Activated naive CD4-positive, alpha-beta T cell treated with anti-CD3 and anti-CD28 coated beads for 36 hours (primary cell): ENCODE data around the gene GASK1A. TPM values are rescaled to one million over a fixed set of nuclear protein-coding genes. Genes with fewer than 3 reads are reported as not detected.

Source experiments
- CTCF ChIA-PET: fragments of 350-600 bp; sonication (Branson Sonifier 250); formaldehyde crosslinking; loops from one replicate; lab custom pipeline; 2021; ENCODE audit warnings: antibody characterized with exemption; lab: Charles Lee
- DNase-seq: peaks from one replicate; pipeline ENCODE4 v3.0.0-alpha.2; 2020
- H3K27ac Mint-ChIP-seq: one replicate; pipeline ENCODE4 v1.8.0; 2021; ENCODE audit warnings: mild to moderate bottlenecking, mixed read lengths
- H3K27me3 Mint-ChIP-seq: one replicate; pipeline ENCODE4 v1.8.0; 2021; ENCODE audit warnings: low read depth, mixed read lengths
- H3K36me3 Mint-ChIP-seq: one replicate; pipeline ENCODE4 v1.8.0; 2021; ENCODE audit warnings: low read depth, mixed read lengths
- H3K4me1 Mint-ChIP-seq: one replicate; pipeline ENCODE4 v1.8.0; 2021; ENCODE audit warnings: low read depth, mixed read lengths
- H3K4me3 Mint-ChIP-seq: one replicate; pipeline ENCODE4 v1.8.0; 2021; ENCODE audit warnings: mild to moderate bottlenecking, moderate library complexity, mixed read lengths
- H3K9me3 Mint-ChIP-seq: one replicate; pipeline ENCODE4 v1.8.0; 2021; ENCODE audit warnings: mixed read lengths
- intact Hi-C: fragments of 100-400 bp; cut with micrococcal nuclease; formaldehyde crosslinking; loops from one replicate; pipeline ENCODE4 v1.15.1; 2023
- total RNA-seq, 2 experiments: library from RNA; stranded (reverse); gene quantifications; one replicate each; pipeline ENCODE4 v1.2.3, GENCODE V29; 2021

GASK1A gene
- total RNA-seq, 2 experiments from 2014 or later = not detected

GRCh38 chr3:43028678-43029490 lies 49.8 kb downstream of the GASK1A start:
- Mint-ChIP-seq H3K27ac (no peak overlapping the region), H3K4me1 (peaks cover 30% of the 10 kb centered on the region), H3K36me3 (no peaks in the 10 kb centered on the region), H3K9me3 (no peaks in the 10 kb centered on the region), H3K4me3 (no peak overlapping the region), H3K27me3 (no peaks in the 10 kb centered on the region)
- intact Hi-C loops = no loop called here
- CTCF ChIA-PET = interaction anchor here (2.6 kb wide), 1 partner anchor 67 kb away, joined by 8 read pairs; no protein-coding TSS in a partner anchor
- DNase-seq = no peak

GRCh38 chr3:43030162-43030935 lies 51.2 kb downstream of the GASK1A start:
- Mint-ChIP-seq H3K4me1 (peaks cover 15% of the 10 kb centered on the region), H3K27ac (no peak overlapping the region), H3K27me3 (no peaks in the 10 kb centered on the region), H3K36me3 (no peaks in the 10 kb centered on the region), H3K4me3 (no peak overlapping the region), H3K9me3 (no peaks in the 10 kb centered on the region)
- intact Hi-C loops = no loop called here
- CTCF ChIA-PET = interaction anchor here (2.6 kb wide), 1 partner anchor 69 kb away, joined by 8 read pairs; no protein-coding TSS in a partner anchor
- DNase-seq = no peak

- no peaks in the 10 kb centered on the region for H3K36me3 Mint-ChIP-seq
- CTCF ChIA-PET = no interaction called here
- H3K27me3 Mint-ChIP-seq = no peaks in the 10 kb centered on the region
- DNase-seq = no peak
- intact Hi-C loops = no loop called here
- H3K27ac Mint-ChIP-seq = no peak overlapping the region
- H3K9me3 Mint-ChIP-seq = no peaks in the 10 kb centered on the region
- no peak overlapping the region for H3K4me3 Mint-ChIP-seq
- peaks cover 8% of the 10 kb centered on the region for H3K4me1 Mint-ChIP-seq
Observed at GRCh38 chr3:43031485-43031884, 52.4 kb downstream of the GASK1A start.

- intact Hi-C loops = no loop called here
- DNase-seq = no peak
- Mint-ChIP-seq H3K4me3 (no peak overlapping the region), H3K9me3 (no peaks in the 10 kb centered on the region), H3K4me1 (peaks cover 8% of the 10 kb centered on the region), H3K36me3 (no peaks in the 10 kb centered on the region), H3K27me3 (no peaks in the 10 kb centered on the region), H3K27ac (no peak overlapping the region)
- CTCF ChIA-PET = interaction anchor here (1.7 kb wide), 1 partner anchor 11 kb away, joined by 4 read pairs; no protein-coding TSS in a partner anchor
Observed at GRCh38 chr3:43031889-43032545, 52.9 kb downstream of the GASK1A start.

GRCh38 chr3:43032646-43033628 lies 53.8 kb downstream of the GASK1A start:
- no peak overlapping the region for H3K27ac Mint-ChIP-seq
- no peak for DNase-seq
- no peaks in the 10 kb centered on the region for H3K27me3 Mint-ChIP-seq
- H3K4me3 Mint-ChIP-seq = no peak overlapping the region
- no peaks in the 10 kb centered on the region for H3K36me3 Mint-ChIP-seq
- peaks cover 10% of the 10 kb centered on the region for H3K4me1 Mint-ChIP-seq
- no peaks in the 10 kb centered on the region for H3K9me3 Mint-ChIP-seq
- CTCF ChIA-PET = interaction anchor here (1.2 to 1.7 kb wide), 2 partner anchors 12 to 71 kb away, joined by 4 to 6 read pairs; no protein-coding TSS in a partner anchor
- intact Hi-C loops = no loop called here

- Mint-ChIP-seq H3K4me3 (no peak overlapping the region), H3K27ac (no peak overlapping the region), H3K27me3 (no peaks in the 10 kb centered on the region), H3K4me1 (peaks cover 19% of the 10 kb centered on the region), H3K36me3 (no peaks in the 10 kb centered on the region), H3K9me3 (no peaks in the 10 kb centered on the region)
- CTCF ChIA-PET = interaction anchor here (0.6 to 1.7 kb wide), 2 partner anchors 13 to 431 kb away, joined by 3 to 4 read pairs; no protein-coding TSS in a partner anchor
- intact Hi-C loops = no loop called here
- DNase-seq = no peak
Observed at GRCh38 chr3:43034200-43034599, 55.1 kb downstream of the GASK1A start.

- no peaks in the 10 kb centered on the region for H3K36me3 Mint-ChIP-seq
- no peak overlapping the region for H3K4me3 Mint-ChIP-seq
Observed at GRCh38 chr3:43034911-43035310, 55.8 kb downstream of the GASK1A start.

GRCh38 chr3:43035801-43036365 lies 56.8 kb downstream of the GASK1A start:
- CTCF ChIA-PET = interaction anchor here (1.1 to 1.4 kb wide), 2 partner anchors 36 to 74 kb away, joined by 3 to 4 read pairs; no protein-coding TSS in a partner anchor
- Mint-ChIP-seq H3K9me3 (no peaks in the 10 kb centered on the region), H3K27ac (no peak overlapping the region), H3K27me3 (no peaks in the 10 kb centered on the region), H3K4me3 (no peak overlapping the region), H3K36me3 (no peaks in the 10 kb centered on the region), H3K4me1 (peaks cover 12% of the 10 kb centered on the region)
- intact Hi-C loops = no loop called here
- no peak for DNase-seq

More at GRCh38 chr3:43034911-43035310, 55.8 kb downstream of the GASK1A start:
- H3K27me3 Mint-ChIP-seq = no peaks in the 10 kb centered on the region
- peaks cover 12% of the 10 kb centered on the region for H3K4me1 Mint-ChIP-seq
- intact Hi-C loops = no loop called here
- H3K9me3 Mint-ChIP-seq = no peaks in the 10 kb centered on the region
- no peak for DNase-seq
- no peak overlapping the region for H3K27ac Mint-ChIP-seq
- CTCF ChIA-PET = interaction anchor here (0.6 to 1.1 kb wide), 2 partner anchors 37 to 96 kb away, joined by 3 to 4 read pairs; no protein-coding TSS in a partner anchor

GRCh38 chr3:43036621-43037423 lies 57.7 kb downstream of the GASK1A start:
- no peaks in the 10 kb centered on the region for H3K27me3 Mint-ChIP-seq
- peaks cover 12% of the 10 kb centered on the region for H3K4me1 Mint-ChIP-seq
- no peaks in the 10 kb centered on the region for H3K9me3 Mint-ChIP-seq
- intact Hi-C loops = no loop called here
- no peaks in the 10 kb centered on the region for H3K36me3 Mint-ChIP-seq
- CTCF ChIA-PET = interaction anchor here (1.4 kb wide), 1 partner anchor 75 kb away, joined by 3 read pairs; no protein-coding TSS in a partner anchor
- DNase-seq = no peak
- H3K27ac Mint-ChIP-seq = no peak overlapping the region
- no peak overlapping the region for H3K4me3 Mint-ChIP-seq

- CTCF ChIA-PET = no interaction called here
- H3K27me3 Mint-ChIP-seq = no peaks in the 10 kb centered on the region
- H3K36me3 Mint-ChIP-seq = no peaks in the 10 kb centered on the region
- DNase-seq = no peak
- intact Hi-C loops = no loop called here
- H3K4me3 Mint-ChIP-seq = no peak overlapping the region
- H3K27ac Mint-ChIP-seq = no peak overlapping the region
- peaks cover 12% of the 10 kb centered on the region for H3K4me1 Mint-ChIP-seq
- no peaks in the 10 kb centered on the region for H3K9me3 Mint-ChIP-seq
Observed at GRCh38 chr3:43038010-43038409, 58.9 kb downstream of the GASK1A start.
